Measurements from ENCODE around the gene EEFSEC.

GRCh38 chr3:128294999-128295468 is 141.8 kb downstream of the EEFSEC start:
- TF ChIP-seq CTCF (IDR thresholded peaks at IDR 0.05; ENCODE audit: low read depth, low read length) (no peak), POLR2A (IDR thresholded peaks at IDR 0.05; ENCODE audit: extremely low read depth, insufficient read length) (no peak), MAX (IDR thresholded peaks at IDR 0.05; ENCODE audit: low read depth, low read length) (no peak)

Measured in NB4 (cell line).